GM21360 (cell line): ENCODE data around the gene CCDC3.

Experiments used
- ATAC-seq: cut with Tn5 transposase; IDR thresholded peaks from one replicate; pipeline ENCODE4 v1.9.1; 2021; ENCODE audit warnings: mild to moderate bottlenecking, moderate library complexity; ENCODE audit not compliant: unreplicated experiment

CCDC3 gene

DNA sequence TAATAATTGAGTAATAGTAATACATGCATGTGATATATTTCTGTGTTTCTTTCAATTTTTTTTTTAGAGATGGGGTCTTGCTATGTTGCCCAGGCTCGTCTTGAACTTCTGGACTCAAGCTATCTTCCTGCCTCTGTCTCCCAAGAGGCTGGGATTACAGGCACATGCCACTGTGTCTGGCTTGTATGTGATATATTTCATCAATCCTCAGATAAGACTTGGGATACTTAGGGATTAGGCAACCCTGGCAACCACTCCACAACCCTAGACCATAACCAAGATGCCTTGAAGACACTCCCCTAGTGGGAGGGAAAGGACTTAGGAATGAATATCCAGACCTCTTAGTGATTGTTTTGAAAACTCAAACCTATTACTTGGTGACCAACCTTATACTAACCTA lies 154.8 kb downstream of the CCDC3 start:
- ATAC-seq: no peak
